Stomach smooth muscle (tissue), 2 donors: ENCODE data around the gene MMD.

Experiments
- H3K27ac ChIP-seq: one replicate; pipeline ENCODE4 v1.7.0; 2013; ENCODE audit warnings: mild to moderate bottlenecking, low read length, inconsistent platforms
- H3K27me3 ChIP-seq, 2 donors: one replicate each; pipeline ENCODE4 v1.7.0; 2013; ENCODE audit warnings: low read length in 2 of 2; ENCODE audit not compliant: insufficient read depth in 2 of 2, control insufficient read depth in 1 of 2
- H3K36me3 ChIP-seq, 2 donors: one replicate each; pipeline ENCODE4 v1.7.0; 2013; ENCODE audit warnings: low read length in 2 of 2; ENCODE audit not compliant: control insufficient read depth in 2 of 2, insufficient read depth in 2 of 2
- H3K4me1 ChIP-seq: one replicate; pipeline ENCODE4 v1.7.0; 2013; ENCODE audit warnings: low read length; ENCODE audit not compliant: control insufficient read depth, insufficient read depth
- H3K4me3 ChIP-seq, 2 donors: one replicate each; pipeline ENCODE4 v1.7.0; 2013; ENCODE audit warnings: low read length in 2 of 2
- H3K9ac ChIP-seq, 2 donors: one replicate each; pipeline ENCODE4 v1.7.0; 2013; ENCODE audit warnings: low read length in 2 of 2, mild to moderate bottlenecking in 1 of 2
- H3K9me3 ChIP-seq, 2 donors: one replicate each; pipeline ENCODE4 v1.7.0; 2013; ENCODE audit warnings: low read length in 2 of 2; ENCODE audit not compliant: control insufficient read depth in 2 of 2
- donor health status: healthy.
- donor health status: Pancreatic carcinoma.

MMD gene

DNA sequence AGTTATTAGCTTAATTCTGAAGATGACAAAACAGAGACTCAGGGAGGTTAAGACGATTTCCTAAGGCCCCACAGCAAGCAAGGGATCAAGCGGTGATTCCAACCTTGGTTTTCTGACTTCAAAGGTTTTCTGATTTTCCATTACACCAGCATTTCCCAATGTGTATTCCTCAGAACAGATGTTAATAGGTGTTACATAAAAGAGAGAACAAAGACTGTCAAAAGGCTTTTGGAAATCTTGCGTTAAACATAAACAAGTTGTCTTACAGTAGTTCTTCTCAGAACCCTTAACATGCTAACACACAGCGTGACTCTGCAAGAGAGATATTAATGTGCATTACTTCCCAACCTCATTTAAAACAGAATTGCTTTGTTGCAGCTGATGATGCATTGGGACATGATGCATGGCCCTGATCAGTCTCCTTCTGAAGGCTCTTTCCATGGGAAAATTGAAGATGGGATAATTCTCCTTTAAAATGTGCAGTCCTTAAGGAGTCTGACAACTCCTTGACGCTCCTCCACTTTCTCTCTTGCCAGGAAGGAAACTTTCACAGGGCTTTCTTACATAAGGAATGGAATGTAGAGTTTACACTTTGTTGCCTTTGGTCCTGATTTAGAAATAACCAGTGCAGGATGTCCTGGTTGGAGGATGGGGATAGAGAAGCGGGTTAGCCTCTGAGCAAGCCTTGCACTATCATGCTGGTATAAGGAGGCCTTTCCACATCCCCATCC, 21.5 kb upstream of the MMD start:
- Histone ChIP-seq H3K9me3 (no peaks in the 10 kb centered on the region), H3K27ac (peak overlapping the region; percentile 95), H3K9ac (peak overlapping the region; percentile 22 to 74), H3K4me1 (peaks cover 41% of the 10 kb centered on the region), H3K36me3 (no peaks in the 10 kb centered on the region), H3K4me3 (peak overlapping the region in 1 of 2 donors; percentile 35), H3K27me3 (no peaks in the 10 kb centered on the region)

DNA sequence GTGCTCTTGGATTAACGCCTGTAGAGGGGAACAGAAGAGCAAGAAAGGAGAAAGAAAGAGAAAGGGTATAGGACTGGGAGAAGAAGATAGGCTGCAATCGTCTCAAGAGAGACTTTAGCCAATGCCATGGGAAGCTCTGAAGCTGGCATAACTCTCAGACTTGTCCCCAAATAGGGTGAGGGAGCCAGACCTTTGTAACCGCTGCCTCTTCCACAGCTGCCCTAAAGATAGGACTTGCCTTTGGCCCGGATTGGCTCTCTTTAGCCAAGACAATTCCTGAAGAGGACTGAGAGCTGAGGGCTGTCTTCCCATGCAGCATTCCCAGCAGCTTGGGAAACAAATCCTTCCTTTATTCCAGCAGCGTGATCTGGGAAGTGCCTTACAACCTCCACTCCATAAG, 20.8 kb upstream of the MMD start:
- peak overlapping the region; percentile 22 to 74 for H3K9ac ChIP-seq
- no peaks in the 10 kb centered on the region for H3K36me3 ChIP-seq
- H3K9me3 ChIP-seq = no peaks in the 10 kb centered on the region
- H3K27me3 ChIP-seq = no peaks in the 10 kb centered on the region
- peaks cover 41% of the 10 kb centered on the region for H3K4me1 ChIP-seq
- peak overlapping the region; percentile 95 for H3K27ac ChIP-seq
- H3K4me3 ChIP-seq = peak overlapping the region in 1 of 2 donors; percentile 35

DNA sequence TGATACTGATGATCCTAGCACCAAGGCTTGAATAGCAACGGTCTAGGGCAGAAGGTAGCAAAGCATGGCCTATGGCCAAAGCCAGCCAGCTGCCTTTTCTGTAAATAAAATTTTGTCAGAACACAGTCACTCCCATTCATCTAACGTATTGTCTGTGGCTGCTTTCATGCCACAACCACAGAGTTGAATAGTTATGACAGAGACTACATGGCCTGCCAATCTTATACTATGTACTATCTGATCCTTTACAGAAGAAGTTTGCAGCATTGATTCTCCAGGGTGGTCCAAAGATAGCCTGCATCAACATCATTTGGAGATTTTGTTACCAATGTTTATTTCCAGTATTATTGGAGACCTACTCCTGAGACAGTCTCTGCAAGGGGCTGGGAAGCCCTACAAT, 19.9 kb upstream of the MMD start:
- peak overlapping the region; percentile 29 to 46 for H3K9ac ChIP-seq
- H3K4me1 ChIP-seq = peaks cover 41% of the 10 kb centered on the region
- H3K27ac ChIP-seq = peak overlapping the region; percentile 95

DNA sequence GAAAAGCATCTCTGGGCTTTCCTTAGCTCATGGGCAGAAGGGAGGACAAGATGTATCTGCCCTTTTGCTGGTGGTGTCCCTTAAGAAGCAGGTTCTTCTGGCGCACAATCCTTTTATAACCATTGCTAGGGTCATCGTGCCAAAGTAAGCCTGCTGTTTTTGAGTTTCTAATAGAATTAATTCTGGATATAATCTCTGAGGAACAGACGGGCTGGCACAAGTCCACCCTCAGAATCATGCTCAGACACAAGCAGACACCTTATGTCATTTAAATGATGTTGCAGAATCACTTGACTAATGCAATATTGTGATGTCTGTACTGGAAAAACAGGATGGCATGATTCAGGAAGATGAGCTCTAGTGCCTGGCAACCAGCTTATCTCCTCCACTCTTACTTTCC, 18.8 kb upstream of the MMD start:
- H3K9ac ChIP-seq = no peak overlapping the region
- no peaks in the 10 kb centered on the region for H3K36me3 ChIP-seq
- peak overlapping the region; percentile 25 for H3K27ac ChIP-seq
- H3K9me3 ChIP-seq = no peaks in the 10 kb centered on the region
- peaks cover 41% of the 10 kb centered on the region for H3K4me1 ChIP-seq
- no peaks in the 10 kb centered on the region for H3K27me3 ChIP-seq
- no peak overlapping the region for H3K4me3 ChIP-seq

More for the DNA sequence above, 19.9 kb upstream of the MMD start:
- no peaks in the 10 kb centered on the region for H3K36me3 ChIP-seq
- no peaks in the 10 kb centered on the region for H3K9me3 ChIP-seq
- H3K27me3 ChIP-seq = no peaks in the 10 kb centered on the region
- H3K4me3 ChIP-seq = no peak overlapping the region

DNA sequence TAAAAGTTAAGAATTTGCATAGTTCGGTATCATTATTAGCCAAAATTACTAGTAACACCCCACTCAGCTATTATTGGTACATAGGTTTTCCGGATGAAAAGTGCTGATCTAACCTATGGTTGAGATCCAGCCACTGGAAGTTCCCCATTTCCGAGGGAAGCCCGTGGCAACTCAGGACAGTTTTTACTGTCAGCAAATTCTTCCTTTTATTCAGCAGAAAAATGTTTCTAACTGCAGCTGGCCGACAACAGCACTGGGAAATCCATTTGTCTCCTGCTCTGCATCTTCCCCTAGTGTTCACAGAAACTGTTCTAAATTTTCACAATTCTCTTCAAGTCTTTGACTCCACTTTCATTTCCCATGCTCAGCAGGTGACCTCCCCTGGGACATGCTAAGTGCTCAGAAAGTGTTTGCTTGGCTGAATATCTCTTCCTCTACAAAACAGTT, 15.5 kb upstream of the MMD start:
- Histone ChIP-seq H3K4me1 (peaks cover 31% of the 10 kb centered on the region), H3K27me3 (no peaks in the 10 kb centered on the region), H3K9ac (no peak overlapping the region), H3K27ac (no peak overlapping the region), H3K4me3 (no peak overlapping the region), H3K36me3 (no peaks in the 10 kb centered on the region), H3K9me3 (no peaks in the 10 kb centered on the region)

DNA sequence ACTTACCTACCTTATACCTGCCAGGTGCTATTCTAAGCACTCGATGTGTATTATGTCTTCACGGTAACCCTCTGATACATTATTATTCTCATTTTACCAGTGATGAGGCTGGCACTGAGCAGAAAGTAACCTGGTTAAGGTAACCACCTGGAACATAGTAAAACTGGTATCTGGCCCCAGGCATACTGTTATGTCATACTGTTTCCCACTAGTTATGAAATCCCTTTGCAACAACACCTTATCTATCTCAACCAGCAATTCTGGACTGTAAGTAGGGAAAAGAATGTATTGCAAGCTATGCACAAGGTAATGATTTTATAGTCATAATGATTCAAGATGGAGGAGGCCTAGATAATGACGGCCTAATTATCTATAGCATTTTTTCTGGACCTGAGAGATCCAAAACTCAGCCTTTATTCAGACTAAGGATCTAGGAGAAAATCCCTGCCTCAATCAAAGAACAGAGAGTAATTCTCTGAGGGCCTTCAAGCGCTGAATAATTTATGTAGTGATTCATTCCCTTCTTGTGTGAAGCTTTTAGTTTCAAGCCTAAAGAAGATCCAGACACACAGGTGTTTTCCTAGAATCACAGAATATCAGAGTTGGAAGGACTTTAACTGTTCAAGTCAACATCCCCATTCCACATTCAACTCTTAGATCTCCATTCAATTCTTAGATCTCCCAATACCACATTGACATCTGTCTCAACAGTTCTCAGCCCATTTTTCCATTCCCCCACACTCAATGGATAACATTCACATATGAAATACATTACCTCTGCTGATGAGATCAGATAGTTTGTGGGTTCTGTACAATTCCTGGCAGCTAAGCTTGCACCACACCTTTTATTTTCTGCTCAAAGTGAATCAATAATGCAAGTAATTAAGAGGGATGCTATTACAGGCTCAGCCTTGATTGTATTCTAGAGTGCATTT, 14.9 kb upstream of the MMD start:
- H3K4me1 ChIP-seq = peaks cover 25% of the 10 kb centered on the region
- no peak overlapping the region for H3K27ac ChIP-seq
- H3K9me3 ChIP-seq = no peaks in the 10 kb centered on the region
- no peak overlapping the region for H3K9ac ChIP-seq
- no peaks in the 10 kb centered on the region for H3K27me3 ChIP-seq
- no peak overlapping the region for H3K4me3 ChIP-seq
- no peaks in the 10 kb centered on the region for H3K36me3 ChIP-seq

DNA sequence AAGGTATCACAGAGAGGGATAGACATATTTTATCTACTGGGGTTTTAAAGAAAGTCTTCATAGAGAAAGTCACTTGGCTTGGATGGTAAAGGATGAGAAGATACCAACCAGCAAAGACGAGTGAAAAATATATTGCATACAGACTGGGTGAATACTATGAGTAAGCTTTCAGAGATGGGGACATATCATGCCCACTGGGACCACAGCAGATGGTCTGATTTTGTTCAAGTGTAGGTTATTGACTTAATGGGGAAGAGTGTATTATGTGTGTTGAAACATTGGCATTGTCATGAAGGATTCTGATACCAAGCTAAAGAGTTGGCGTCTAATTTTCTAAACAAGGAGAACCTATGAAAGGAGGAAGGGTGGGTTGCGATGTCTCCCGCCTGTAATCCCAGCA, 13.8 kb upstream of the MMD start:
- no peaks in the 10 kb centered on the region for H3K36me3 ChIP-seq
- H3K27ac ChIP-seq = no peak overlapping the region
- no peak overlapping the region for H3K4me3 ChIP-seq
- peaks cover 16% of the 10 kb centered on the region for H3K4me1 ChIP-seq
- H3K27me3 ChIP-seq = no peaks in the 10 kb centered on the region
- no peaks in the 10 kb centered on the region for H3K9me3 ChIP-seq
- no peak overlapping the region for H3K9ac ChIP-seq

DNA sequence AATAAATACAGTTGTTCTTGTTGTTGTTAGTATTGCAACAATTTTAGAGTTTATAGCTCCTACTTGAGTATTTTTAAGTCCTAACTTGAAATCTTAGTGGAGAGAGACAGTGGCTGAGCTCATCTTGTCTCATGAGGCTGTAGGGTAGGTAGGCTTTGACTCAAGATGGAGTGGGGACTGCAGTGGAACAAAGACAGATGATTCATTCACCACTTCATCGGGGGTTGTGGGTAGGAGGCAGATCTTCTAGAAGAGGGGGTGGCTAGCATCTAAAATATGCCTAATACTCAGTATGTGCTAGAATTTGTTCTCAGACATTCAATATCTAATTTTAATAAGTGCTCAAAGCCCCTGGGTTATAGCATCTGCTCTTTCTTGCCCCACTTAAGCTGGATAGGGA, 13.1 kb upstream of the MMD start:
- H3K27ac ChIP-seq = no peak overlapping the region
- no peaks in the 10 kb centered on the region for H3K9me3 ChIP-seq
- no peak overlapping the region for H3K4me3 ChIP-seq
- no peaks in the 10 kb centered on the region for H3K36me3 ChIP-seq
- H3K27me3 ChIP-seq = no peaks in the 10 kb centered on the region
- no peak overlapping the region for H3K9ac ChIP-seq
- H3K4me1 ChIP-seq = peaks cover 14% of the 10 kb centered on the region

DNA sequence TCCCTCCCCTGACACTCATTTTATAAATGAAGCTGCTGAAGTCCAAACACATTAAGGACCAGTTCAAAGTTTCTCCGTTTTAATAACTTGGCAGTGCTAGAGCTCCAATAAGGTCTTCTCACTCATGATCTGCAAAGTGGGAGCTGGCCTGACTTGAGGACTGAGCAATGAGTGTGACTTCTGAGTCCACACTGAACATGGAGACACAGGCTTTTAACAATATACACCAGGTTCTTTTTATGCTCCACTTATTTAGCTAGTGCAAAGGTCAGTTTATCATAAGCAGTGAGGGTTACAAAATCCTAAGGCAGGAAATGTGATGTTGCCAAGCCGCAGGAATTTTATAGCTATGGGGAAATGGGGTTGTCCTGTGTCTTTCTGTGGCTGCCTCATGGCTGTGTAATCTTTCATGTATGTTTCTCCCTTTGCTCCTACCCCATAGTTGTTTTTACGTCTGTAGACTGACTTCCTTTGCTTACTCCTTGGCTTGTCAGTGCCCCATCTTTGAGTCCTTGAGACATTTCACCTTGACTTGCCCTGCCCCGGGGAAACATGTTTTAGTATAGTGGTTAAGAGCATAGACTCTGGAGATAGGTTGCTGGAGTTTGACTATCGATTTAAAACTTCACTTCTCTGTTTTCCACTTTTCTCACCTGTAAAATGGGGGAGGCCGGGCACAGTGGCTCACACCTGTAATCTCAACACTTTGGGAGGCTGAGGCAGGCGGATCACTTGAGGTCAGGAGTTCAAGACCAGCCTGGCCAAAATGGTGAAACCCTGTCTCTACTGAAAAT, 12.2 kb upstream of the MMD start:
- H3K27ac ChIP-seq = peak overlapping the region; percentile 25
- no peak overlapping the region for H3K9ac ChIP-seq
- H3K4me3 ChIP-seq = no peak overlapping the region
- no peaks in the 10 kb centered on the region for H3K27me3 ChIP-seq
- H3K36me3 ChIP-seq = no peaks in the 10 kb centered on the region
- H3K4me1 ChIP-seq = peaks cover 14% of the 10 kb centered on the region
- H3K9me3 ChIP-seq = no peaks in the 10 kb centered on the region

DNA sequence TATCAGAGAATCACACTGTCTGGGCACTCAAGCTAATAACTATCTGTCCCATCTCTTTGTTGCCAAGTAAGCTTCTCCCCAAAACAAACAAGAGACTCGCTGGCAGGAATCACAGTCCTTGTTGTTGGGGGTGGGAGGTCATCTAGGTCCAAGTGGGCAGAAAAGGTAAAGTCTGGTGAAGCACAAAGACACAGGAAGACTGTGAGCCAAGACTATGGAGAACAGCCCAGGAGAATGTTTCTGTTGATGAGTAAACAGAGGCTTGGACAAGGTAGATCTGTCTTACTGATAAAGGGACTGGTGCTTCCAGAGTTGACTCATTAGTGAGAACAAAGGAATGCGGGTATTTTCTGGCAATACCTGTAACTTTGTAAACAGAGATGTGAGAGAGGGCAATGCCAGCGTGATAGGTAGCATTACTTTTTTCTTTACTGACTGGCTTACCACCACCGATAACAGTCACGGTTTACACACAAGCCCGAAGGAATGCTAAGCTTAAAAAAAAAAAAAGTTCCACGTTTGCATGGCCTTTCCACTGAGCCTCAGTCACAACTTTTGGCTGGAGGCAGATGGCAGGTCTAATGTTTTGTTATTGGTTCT, 11.5 kb upstream of the MMD start:
- Histone ChIP-seq H3K27ac (peak overlapping the region; percentile 25), H3K9me3 (no peaks in the 10 kb centered on the region), H3K9ac (no peak overlapping the region), H3K4me1 (peaks cover 14% of the 10 kb centered on the region), H3K36me3 (no peaks in the 10 kb centered on the region), H3K4me3 (no peak overlapping the region), H3K27me3 (no peaks in the 10 kb centered on the region)
